H9 (cell line): Measurements from ENCODE around the gene GP2. TPM values are rescaled to one million over a fixed set of nuclear protein-coding genes. Genes with fewer than 3 reads are reported as not detected.

Experiments
- DNase-seq: peaks from one replicate; pipeline ENCODE4 v3.0.0-alpha.2; 2017
- H2AFZ ChIP-seq: one replicate; pipeline ENCODE4 v1.6.1; 2013; ENCODE audit warnings: mild to moderate bottlenecking, low read length, control low read depth, moderate library complexity
- H2AK5ac ChIP-seq: 2 replicates; pipeline ENCODE4 v1.6.1; 2013; ENCODE audit warnings: low read length, control low read depth, mixed read lengths; ENCODE audit not compliant: insufficient read length
- H2BK120ac ChIP-seq: one replicate; pipeline ENCODE4 v1.6.1; 2013; ENCODE audit warnings: low read depth, mild to moderate bottlenecking, low read length, control low read depth, inconsistent platforms; ENCODE audit not compliant: poor library complexity, severe bottlenecking
- H2BK12ac ChIP-seq: 2 replicates; pipeline ENCODE4 v1.6.1; 2013; ENCODE audit warnings: low read length, control low read depth, mixed read lengths, low read depth; ENCODE audit not compliant: insufficient read length
- H2BK15ac ChIP-seq: 2 replicates; pipeline ENCODE4 v1.6.1; 2013; ENCODE audit warnings: low read depth, low read length, control low read depth
- H2BK20ac ChIP-seq: one replicate; pipeline ENCODE4 v1.6.1; 2013; ENCODE audit warnings: low read depth, mild to moderate bottlenecking, low read length, control low read depth, inconsistent platforms; ENCODE audit not compliant: poor library complexity, severe bottlenecking
- H2BK5ac ChIP-seq: 2 replicates; pipeline ENCODE4 v1.6.1; 2013; ENCODE audit warnings: low read length, control low read depth, mixed read lengths; ENCODE audit not compliant: insufficient read length
- H3K14ac ChIP-seq: 2 replicates; pipeline ENCODE4 v1.6.1; 2013; ENCODE audit warnings: low read length, control low read depth; ENCODE audit not compliant: insufficient read depth
- H3K18ac ChIP-seq: 2 replicates; pipeline ENCODE4 v1.6.1; 2013; ENCODE audit warnings: low read depth, mild to moderate bottlenecking, mixed read lengths, low read length, control low read depth; ENCODE audit not compliant: insufficient read length
- H3K23ac ChIP-seq: 2 replicates; pipeline ENCODE4 v1.6.1; 2013; ENCODE audit warnings: low read length, control low read depth, mixed read lengths, low read depth; ENCODE audit not compliant: insufficient read length
- H3K23me2 ChIP-seq: 2 replicates; pipeline ENCODE4 v1.6.1; 2013; ENCODE audit warnings: low read depth, mild to moderate bottlenecking, mixed read lengths, low read length, control low read depth; ENCODE audit not compliant: insufficient read length, poor library complexity, severe bottlenecking
- H3K27ac ChIP-seq: 2 replicates; pipeline ENCODE4 v1.5.1; 2013; ENCODE audit warnings: low read length, control low read depth, mixed read lengths, low read depth; ENCODE audit not compliant: insufficient read length
- H3K27me3 ChIP-seq: 2 replicates; pipeline ENCODE4 v1.6.1; 2013; ENCODE audit warnings: low read length, control low read depth, inconsistent platforms; ENCODE audit not compliant: insufficient read depth
- H3K4ac ChIP-seq: 2 replicates; pipeline ENCODE4 v1.6.1; 2013; ENCODE audit warnings: low read depth, mild to moderate bottlenecking, control low read depth, inconsistent platforms, low read length, moderate library complexity
- H3K4me1 ChIP-seq: 2 replicates; pipeline ENCODE4 v1.6.1; 2013; ENCODE audit warnings: low read length, control low read depth, inconsistent platforms; ENCODE audit not compliant: insufficient read depth
- H3K4me2 ChIP-seq: 2 replicates; pipeline ENCODE4 v1.6.1; 2013; ENCODE audit warnings: low read length, control low read depth, mixed read lengths; ENCODE audit not compliant: insufficient read length, insufficient read depth
- H3K56ac ChIP-seq: 2 replicates; pipeline ENCODE4 v1.6.1; 2013; ENCODE audit warnings: low read depth, mild to moderate bottlenecking, mixed read lengths, low read length, control low read depth; ENCODE audit not compliant: insufficient read length
- H3K79me1 ChIP-seq: 2 replicates; pipeline ENCODE4 v1.6.1; 2013; ENCODE audit warnings: low read depth, mild to moderate bottlenecking, moderate library complexity, low read length, control low read depth, inconsistent platforms; ENCODE audit not compliant: insufficient read depth, poor library complexity, severe bottlenecking
- H3K79me2 ChIP-seq: 2 replicates; pipeline ENCODE4 v1.6.1; 2013; ENCODE audit warnings: low read length, control low read depth, inconsistent platforms; ENCODE audit not compliant: insufficient read depth
- H3K9ac ChIP-seq: 2 replicates; pipeline ENCODE4 v1.6.1; 2013; ENCODE audit warnings: low read length, control low read depth, mixed read lengths; ENCODE audit not compliant: insufficient read length; ENCODE audit errors: extremely low read depth
- H3K9me3 ChIP-seq: one replicate; pipeline ENCODE4 v1.6.1; 2013; ENCODE audit warnings: low read depth, low read length, inconsistent platforms; ENCODE audit not compliant: control insufficient read depth
- H3T11ph ChIP-seq: one replicate; pipeline ENCODE4 v1.6.1; 2013; ENCODE audit warnings: mild to moderate bottlenecking, low read length, control low read depth, inconsistent platforms
- H4K20me1 ChIP-seq: one replicate; pipeline ENCODE4 v1.6.1; 2013; ENCODE audit not compliant: control insufficient read depth, insufficient read length, insufficient read depth
- H4K5ac ChIP-seq: 2 replicates; pipeline ENCODE4 v1.6.1; 2013; ENCODE audit warnings: low read depth, mild to moderate bottlenecking, mixed read lengths, low read length, control low read depth; ENCODE audit not compliant: insufficient read length
- H4K8ac ChIP-seq: replicated peaks from 2 replicates; pipeline ENCODE4 v1.6.1; 2013; ENCODE audit warnings: low read length, control low read depth, mixed read lengths, low read depth; ENCODE audit not compliant: insufficient read length
- H4K91ac ChIP-seq: 2 replicates; pipeline ENCODE4 v1.6.1; 2013; ENCODE audit warnings: low read depth, mild to moderate bottlenecking, moderate library complexity, mixed read lengths, low read length, control low read depth; ENCODE audit not compliant: insufficient read length
- H3K27ac Mint-ChIP-seq, 3 experiments: 2 replicates in 2 of 3; 3 replicates in 1 of 3; pipeline ENCODE4 v1.8.0; 2020 to 2021; ENCODE audit warnings: mixed read lengths in 3 of 3, mild to moderate bottlenecking in 1 of 3, moderate library complexity in 1 of 3
- H3K27me3 Mint-ChIP-seq: 2 replicates; pipeline ENCODE4 v1.8.0; 2021; ENCODE audit warnings: low read depth, mild to moderate bottlenecking, moderate library complexity, mixed read lengths
- H3K36me3 Mint-ChIP-seq, 3 experiments: 2 replicates in 2 of 3; 3 replicates in 1 of 3; pipeline ENCODE4 v1.8.0; 2020 to 2021; ENCODE audit warnings: low read depth in 3 of 3, mixed read lengths in 3 of 3; ENCODE audit not compliant: insufficient read depth in 1 of 3
- H3K4me1 Mint-ChIP-seq, 2 experiments: 2 replicates each; pipeline ENCODE4 v1.8.0; 2020; ENCODE audit warnings: mixed read lengths in 2 of 2
- H3K4me3 Mint-ChIP-seq, 2 experiments: 2 replicates in 1 of 2; 3 replicates in 1 of 2; pipeline ENCODE4 v1.8.0; 2020 to 2021; ENCODE audit warnings: mild to moderate bottlenecking in 2 of 2, mixed read lengths in 2 of 2, moderate library complexity in 1 of 2
- H3K9me3 Mint-ChIP-seq, 2 experiments: 2 replicates in 1 of 2; 3 replicates in 1 of 2; pipeline ENCODE4 v1.8.0; 2020; ENCODE audit warnings: mild to moderate bottlenecking in 2 of 2, mixed read lengths in 2 of 2, moderate library complexity in 1 of 2
- CTCF ChIP-seq: fragments of 200-600 bp; sonication (generic); conservative IDR thresholded peaks from 3 replicates; pipeline ENCODE4 v1.8.0; 2021; ENCODE audit warnings: antibody characterized with exemption, mild to moderate bottlenecking
- WGBS: extraction: QIAGEN DNeasy Blood & Tissue Kit; methylation state at CpG from one replicate; pipeline ENCODE4 v1.1.7; 2013; ENCODE audit warnings: missing lambda C conversion rate, low lambda C conversion rate, mixed read lengths; ENCODE audit not compliant: insufficient read length; ENCODE audit errors: extremely low coverage; 5-methylcytosine and 5-hydroxymethylcytosine counted together
- total RNA-seq: library from RNA; stranded (reverse); gene quantifications from 2 replicates; pipeline ENCODE4 v1.2.1, GENCODE V29; 2021

The GP2 gene
- total RNA-seq, 1 experiment from 2014 or later, result not detected

GRCh38 chr16:20315764-20316163, 11.5 kb downstream of the GP2 start:
- no peak for TF ChIP-seq CTCF
- H3K27me3 Mint-ChIP-seq, result peaks cover 17% of the 10 kb centered on the region

More at GRCh38 chr16:20315764-20316163, 11.5 kb downstream of the GP2 start:
- Histone ChIP-seq H3K27ac (no peak overlapping the region), H3K18ac (no peak overlapping the region), H2AK5ac (no peak overlapping the region), H4K8ac (no peak overlapping the region), H4K5ac (no peak overlapping the region), H3K9ac (no peak overlapping the region), H3K4ac (no peak overlapping the region), H2BK15ac (no peak overlapping the region), H2BK20ac (no peak overlapping the region), H4K91ac (no peak overlapping the region), H2BK5ac (no peak overlapping the region), H3K56ac (no peak overlapping the region), H3K9me3 (no peaks in the 10 kb centered on the region), H2BK120ac (no peak overlapping the region), H3K23me2 (no peaks in the 10 kb centered on the region), H3K14ac (no peak overlapping the region), H2AFZ (no peak overlapping the region), H4K20me1 (no peaks in the 10 kb centered on the region), H3K4me2 (no peak overlapping the region), H3K23ac (no peak overlapping the region), H3K79me2 (no peaks in the 10 kb centered on the region), H2BK12ac (no peak overlapping the region), H3K4me1 (peaks cover 6% of the 10 kb centered on the region), H3K79me1 (no peaks in the 10 kb centered on the region), H3K27me3 (no peaks in the 10 kb centered on the region), H3T11ph (no peak overlapping the region)
- H3K4me3 Mint-ChIP-seq, result no peak overlapping the region
- peaks cover 8 to 12% of the 10 kb centered on the region in 2 experiments; a peak in 2 of 4 replicates for H3K4me1 Mint-ChIP-seq
- H3K9me3 Mint-ChIP-seq, result peaks cover 0 to 4% of the 10 kb centered on the region in 2 experiments; a peak in 2 of 5 replicates
- no CpG with 5 or more reads among the region's 6 CpGs for WGBS
- H3K36me3 Mint-ChIP-seq, result no peaks in the 10 kb centered on the region
- peak overlapping the region in 1 of 3 experiments; percentile 35; a peak in 1 of 7 replicates for H3K27ac Mint-ChIP-seq
- no peak for DNase-seq
